H1 (cell line): ENCODE data around the gene GZF1. TPM values are rescaled to one million over a fixed set of nuclear protein-coding genes. Genes with fewer than 3 reads are reported as not detected.
A peak's percentile ranks its signal among the peaks of the same experiment; 100 is the strongest.

Experiments
- CTCF ChIA-PET: fragments of 300-600 bp; sonication (Branson Sonifier 250); formaldehyde crosslinking; loops from one replicate; lab custom pipeline; 2021; ENCODE audit not compliant: partially characterized antibody; lab: Charles Lee
- POLR2A ChIA-PET: fragments of 300-600 bp; sonication (Branson Sonifier 250); formaldehyde crosslinking; loops from one replicate; lab custom pipeline; 2021; ENCODE audit warnings: inconsistent platforms; ENCODE audit not compliant: partially characterized antibody; lab: Charles Lee
- DNase-seq, 2 experiments: peaks; one replicate each; pipeline versions ENCODE4 v3.0.0 to v3.0.0-alpha.2; 2010 to 2022; ENCODE audit warnings: low spot score in 2 of 2, low read depth in 1 of 2, mixed read lengths in 1 of 2
- FAIRE-seq: peaks from 2 replicates; lab custom pipeline; 2011; peaks lifted over from hg19 to GRCh38; lab: Jason Lieb, UNC
- H2AFZ ChIP-seq: 2 replicates; pipeline ENCODE4 v1.8.1; 2012; ENCODE audit warnings: low read length, inconsistent platforms
- H2AK5ac ChIP-seq: 2 replicates; pipeline ENCODE4 v1.6.1; 2013; ENCODE audit warnings: low read depth, low read length
- H2BK120ac ChIP-seq: replicated peaks from 2 replicates; pipeline ENCODE3; 2013; ENCODE audit warnings: low read depth, low read length, inconsistent platforms
- H2BK12ac ChIP-seq: 2 replicates; pipeline ENCODE4 v1.6.1; 2013; ENCODE audit warnings: low read depth, low read length
- H2BK15ac ChIP-seq: 2 replicates; pipeline ENCODE4 v1.6.1; 2013; ENCODE audit warnings: low read length
- H2BK20ac ChIP-seq: 2 replicates; pipeline ENCODE4 v1.6.1; 2013; ENCODE audit warnings: low read length
- H2BK5ac ChIP-seq: 2 replicates; pipeline ENCODE4 v1.6.1; 2013; ENCODE audit warnings: low read depth, low read length
- H3K14ac ChIP-seq: 2 replicates; pipeline ENCODE4 v1.6.1; 2013; ENCODE audit warnings: inconsistent platforms; ENCODE audit not compliant: insufficient read length
- H3K18ac ChIP-seq: 2 replicates; pipeline ENCODE4 v1.6.1; 2013; ENCODE audit warnings: low read length; ENCODE audit errors: extremely low read depth
- H3K23ac ChIP-seq: 2 replicates; pipeline ENCODE4 v1.6.1; 2013; ENCODE audit warnings: inconsistent platforms; ENCODE audit not compliant: insufficient read length
- H3K23me2 ChIP-seq: 2 replicates; pipeline ENCODE4 v1.6.1; 2013; ENCODE audit warnings: low read depth, low read length
- H3K27ac ChIP-seq: 2 replicates; pipeline ENCODE4 v1.6.1; 2011; ENCODE audit warnings: low read depth, low read length, inconsistent platforms
- H3K27me3 ChIP-seq, 4 experiments: replicated peaks in 1 of 4; 1 replicate in 1 of 4; 2 replicates in 3 of 4; pipeline versions ENCODE4 v1.6.1 to v1.8.1; 2011 to 2013; ENCODE audit warnings: low read length in 3 of 4, mild to moderate bottlenecking in 3 of 4, inconsistent platforms in 2 of 4, mixed read lengths in 2 of 4, moderate library complexity in 1 of 4; ENCODE audit not compliant: control insufficient read depth in 3 of 4, insufficient read depth in 3 of 4; ENCODE audit errors: extremely low read depth in 1 of 4
- H3K36me3 ChIP-seq, 4 experiments: 2 replicates each; pipeline versions ENCODE4 v1.6.1 to v1.8.1; 2011 to 2013; ENCODE audit warnings: mild to moderate bottlenecking in 4 of 4, low read length in 3 of 4, moderate library complexity in 2 of 4, control low read depth in 1 of 4, inconsistent platforms in 1 of 4; ENCODE audit not compliant: insufficient read depth in 4 of 4, control insufficient read depth in 2 of 4
- H3K4ac ChIP-seq: replicated peaks from 2 replicates; pipeline ENCODE3; 2013; ENCODE audit warnings: low read length, low read depth, mixed read lengths, inconsistent platforms; ENCODE audit not compliant: insufficient read length
- H3K4me1 ChIP-seq, 4 experiments: replicated peaks in 1 of 4; 1 replicate in 1 of 4; 2 replicates in 3 of 4; pipeline versions ENCODE4 v1.6.1 to v1.8.1; 2011 to 2013; ENCODE audit warnings: low read length in 3 of 4, inconsistent platforms in 2 of 4, mixed read lengths in 1 of 4; ENCODE audit not compliant: insufficient read depth in 4 of 4, control insufficient read depth in 3 of 4
- H3K4me2 ChIP-seq, 2 experiments: 2 replicates each; pipeline versions ENCODE4 v1.6.1 to v1.8.1; 2011 to 2013; ENCODE audit warnings: low read depth in 2 of 2, low read length in 2 of 2, control low read depth in 1 of 2, inconsistent platforms in 1 of 2, mild to moderate bottlenecking in 1 of 2; ENCODE audit not compliant: insufficient read depth in 1 of 2
- H3K4me3 ChIP-seq, 4 experiments: fragments of 200-600, 300-600 bp in 1 of 4; sonication (generic), shearing (Covaris generic), sonication (Bioruptor Twin) in 1 of 4; 2 replicates each; pipeline versions ENCODE4 v1.5.1 to v1.8.1; 2011 to 2016; ENCODE audit warnings: low read length in 4 of 4, low read depth in 3 of 4, control low read depth in 2 of 4, inconsistent platforms in 2 of 4, mild to moderate bottlenecking in 2 of 4, mixed read lengths in 1 of 4, moderate library complexity in 1 of 4; ENCODE audit not compliant: insufficient read depth in 2 of 4; ENCODE audit errors: extremely low read depth in 1 of 4
- H3K56ac ChIP-seq: replicated peaks from 2 replicates; pipeline ENCODE3; 2013; ENCODE audit warnings: low read depth, mild to moderate bottlenecking, mixed read lengths, low read length, inconsistent platforms; ENCODE audit not compliant: insufficient read length
- H3K79me1 ChIP-seq: 2 replicates; pipeline ENCODE4 v1.6.1; 2013; ENCODE audit warnings: low read depth, low read length, control low read depth
- H3K79me2 ChIP-seq, 2 experiments: 2 replicates each; pipeline versions ENCODE4 v1.6.1 to v1.8.1; 2012 to 2013; ENCODE audit warnings: low read length in 2 of 2, mild to moderate bottlenecking in 2 of 2, inconsistent platforms in 1 of 2; ENCODE audit not compliant: insufficient read depth in 2 of 2, control insufficient read depth in 1 of 2
- H3K9ac ChIP-seq, 4 experiments: replicated peaks in 1 of 4; 1 replicate in 1 of 4; 2 replicates in 3 of 4; pipeline versions ENCODE4 v1.6.1 to v1.8.1; 2011 to 2013; ENCODE audit warnings: low read depth in 3 of 4, low read length in 3 of 4, control low read depth in 2 of 4, mild to moderate bottlenecking in 2 of 4, moderate library complexity in 2 of 4, inconsistent platforms in 1 of 4; ENCODE audit errors: extremely low read depth in 1 of 4
- H3K9me3 ChIP-seq, 2 experiments: 2 replicates each; pipeline versions ENCODE4 v1.6.1 to v1.8.1; 2012 to 2013; ENCODE audit warnings: mild to moderate bottlenecking in 2 of 2, moderate library complexity in 2 of 2, control low read depth in 1 of 2, inconsistent platforms in 1 of 2, low read depth in 1 of 2, low read length in 1 of 2, mixed read lengths in 1 of 2; ENCODE audit not compliant: insufficient read depth in 2 of 2
- H4K20me1 ChIP-seq, 2 experiments: replicated peaks in 1 of 2; 2 replicates each; pipeline versions ENCODE3 to v1.8.1; 2011 to 2013; ENCODE audit warnings: inconsistent platforms in 2 of 2, low read length in 2 of 2, mild to moderate bottlenecking in 1 of 2; ENCODE audit not compliant: insufficient read depth in 2 of 2, control insufficient read depth in 1 of 2
- H4K5ac ChIP-seq: 2 replicates; pipeline ENCODE4 v1.6.1; 2013; ENCODE audit warnings: low read length, low read depth, mixed read lengths, inconsistent platforms; ENCODE audit not compliant: insufficient read length
- H4K8ac ChIP-seq: 2 replicates; pipeline ENCODE4 v1.8.0; 2013; ENCODE audit warnings: mild to moderate bottlenecking, moderate library complexity, low read length, inconsistent platforms; ENCODE audit not compliant: insufficient read depth; ENCODE audit errors: extremely low read depth
- H4K91ac ChIP-seq: replicated peaks from 2 replicates; pipeline ENCODE3; 2013; ENCODE audit warnings: low read length, mixed read lengths, inconsistent platforms; ENCODE audit not compliant: insufficient read length
- ASH2L ChIP-seq: fragments of 200-600, 300-600 bp; sonication (generic); IDR thresholded peaks from one replicate; pipeline ENCODE4 v1.7.1; 2017; ENCODE audit warnings: low read length
- CREB1 ChIP-seq: IDR thresholded peaks from 2 replicates; pipeline ENCODE4 v1.6.1; 2012; ENCODE audit warnings: inconsistent platforms
- EGR1 ChIP-seq: IDR thresholded peaks from 2 replicates; pipeline ENCODE4 v1.6.1; 2011; ENCODE audit warnings: low read depth, low read length, borderline replicate concordance
- NANOG ChIP-seq: IDR thresholded peaks from 2 replicates; pipeline ENCODE4 v1.6.1; 2011; ENCODE audit warnings: low read length, low read depth, mild to moderate bottlenecking, inconsistent platforms; ENCODE audit not compliant: insufficient read depth, poor library complexity, severe bottlenecking
- SRF ChIP-seq: IDR thresholded peaks from 2 replicates; pipeline ENCODE4 v1.6.1; 2011; ENCODE audit warnings: mild to moderate bottlenecking, low read depth, low read length, moderate library complexity
- TBP ChIP-seq: IDR thresholded peaks from 2 replicates; pipeline ENCODE4 v1.6.1; 2011; ENCODE audit warnings: low read depth, low read length, improper control_type of control experiment
- YY1 ChIP-seq: IDR thresholded peaks from 2 replicates; pipeline ENCODE4 v1.6.1; 2011; ENCODE audit warnings: low read depth, mild to moderate bottlenecking, low read length
- WGBS, 2 experiments: shearing (Covaris generic) in 1 of 2; methylation state at CpG; one replicate each; pipeline versions ENCODE4 v1.1.6 to v1.1.7; 2013 to 2015; ENCODE audit warnings: low lambda C conversion rate in 2 of 2, mixed read lengths in 2 of 2, inconsistent platforms in 1 of 2, low coverage in 1 of 2, missing lambda C conversion rate in 1 of 2; ENCODE audit not compliant: insufficient replicate concordance in 2 of 2, insufficient coverage in 1 of 2, insufficient read length in 1 of 2; ENCODE audit errors: extremely low coverage in 1 of 2, missing lambda C conversion rate in 1 of 2; 5-methylcytosine and 5-hydroxymethylcytosine counted together
- long read RNA-seq, 2 experiments: library from RNA in 1 of 2; library from capped mRNA in 1 of 2; stranded (forward); transcript quantifications; one replicate each; pipeline ENCODE4 v2.0.0, GENCODE V29; 2021; ENCODE audit warnings: inconsistent platforms in 1 of 2
- polyA minus RNA-seq, 3 experiments: library from RNA; depleted of rRNA, polyadenylated mRNA; stranded (reverse); fragments of >200 nt; gene quantifications; 1 replicate in 2 of 3; 2 replicates in 1 of 3; pipeline ENCODE4 v1.2.3, GENCODE V29; 2011
- polyA plus RNA-seq, 7 experiments: library from polyadenylated mRNA; depleted of rRNA in 3 of 7; stranded (reverse) in 5 of 7; unstranded in 2 of 7; fragments of >200 nt in 5 of 7; fragments of 200-250 nt in 2 of 7; gene quantifications; 1 replicate in 5 of 7; 2 replicates in 1 of 7; 4 replicates in 1 of 7; pipeline versions ENCODE4 v1.2.1 to v1.2.3, GENCODE V29; 2011 to 2013; ENCODE audit warnings: missing spikeins in 2 of 7, mixed read lengths in 2 of 7
- total RNA-seq: library from RNA; stranded (reverse); fragmentation: NEBNext Ultra II Directional; extraction: Animal tissue kit (Norgen Biotek cat#: 25700); gene quantifications from 2 replicates; pipeline ENCODE4 v1.2.1, GENCODE V29; 2021
- TF ChIP-seq, protein P1 (sequence below): IDR thresholded peaks from 2 replicates; pipeline ENCODE4 v1.6.1; 2011; ENCODE audit warnings: low read depth, mild to moderate bottlenecking, low read length; ENCODE audit not compliant: insufficient read depth

GZF1 gene
- total RNA-seq (11.9 and 14.5 TPM in 2 replicates), polyA plus RNA-seq (2011; rRNA removed) (8.2 and 16.2 TPM in 2 replicates), polyA minus RNA-seq (2011; rRNA and poly(A)+ RNA removed) (56.7 and 63.7 TPM in 2 replicates)
- polyA plus RNA-seq (2011; cell fraction: cytosol; rRNA removed) = 15.2 TPM
- 51.0 TPM for polyA plus RNA-seq (2011; cell fraction: nucleus; rRNA removed)
- polyA plus RNA-seq (2012, experiment 1 of 2) = 7.7 to 14.7 TPM (median 10.5 TPM) in 4 replicates
- polyA plus RNA-seq (2012, experiment 2 of 2) = 1.1 TPM
- 4.6 TPM for polyA plus RNA-seq (2013, experiment 1 of 2)
- 4.8 TPM for polyA plus RNA-seq (2013, experiment 2 of 2)
- polyA minus RNA-seq (2011; cell fraction: cytosol; rRNA and poly(A)+ RNA removed) = 13.9 TPM
- polyA minus RNA-seq (2011; cell fraction: nucleus; rRNA and poly(A)+ RNA removed) = 40.3 TPM
- long read RNA-seq, experiment 1, full-length matches to known transcripts = 3 of 9 reads
- long read RNA-seq, experiment 1, partial matches to known transcripts = 1 of 9 reads
- long read RNA-seq, experiment 1, other reads (novel, unspliced or antisense) = 5 of 9 reads
- long read RNA-seq, experiment 2 = 0 reads

DNA sequence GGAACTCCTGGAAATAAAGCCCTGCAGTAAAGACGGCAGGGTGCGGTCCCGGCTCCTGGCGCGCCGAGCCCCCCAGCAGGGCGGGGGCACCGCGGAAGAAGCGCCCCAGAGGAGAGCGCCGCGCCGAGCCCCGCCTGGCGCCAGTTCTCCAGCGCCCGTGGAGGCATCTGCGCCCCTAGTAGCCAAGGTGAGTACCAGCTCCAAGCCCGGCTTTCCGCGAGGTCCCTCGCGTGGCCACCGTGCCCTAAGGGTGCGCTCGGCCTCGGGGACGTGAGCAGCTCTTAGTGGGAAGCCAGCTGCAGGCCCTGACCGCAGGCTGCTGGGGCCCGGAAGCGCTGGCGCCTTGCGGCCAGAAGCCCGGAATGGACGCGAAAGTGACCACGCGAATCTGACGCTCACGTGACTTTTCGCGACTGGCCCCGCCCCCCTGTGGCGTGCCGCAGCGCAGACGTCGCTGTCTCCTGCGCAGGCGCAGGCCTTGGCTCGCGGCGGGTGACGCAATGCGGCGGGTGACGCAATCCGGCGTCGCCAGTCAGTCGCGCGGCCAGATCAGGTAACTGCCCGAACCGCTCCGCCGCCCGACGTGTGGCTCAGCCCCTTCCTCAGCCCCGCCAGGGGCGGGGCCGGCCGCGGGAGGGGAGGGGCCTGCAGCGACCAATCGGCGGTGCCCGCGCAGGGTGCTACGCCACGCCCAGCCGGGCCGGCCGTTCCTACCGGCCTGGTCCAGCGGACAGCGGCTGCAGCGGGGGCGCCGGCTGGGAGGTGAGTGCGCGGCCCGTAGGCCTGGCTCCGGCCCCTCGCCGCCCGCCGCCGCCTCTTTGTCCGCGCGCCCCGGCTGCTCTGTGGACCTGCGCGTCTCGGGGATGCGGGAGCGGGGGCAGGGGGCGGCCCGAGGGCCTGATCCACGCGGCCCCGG is at the start of gene GZF1:
TSS of gene GZF1 (plus strand) at position 707 of the 916 bp plus-strand sequence. CDS start 2,202 bp downstream, outside the sequence.
- Histone ChIP-seq H2AFZ (no peak within 1 kb of the TSS), H3K4me3 (peak within 1 kb of the TSS; percentile 72 to 91 (median 82)), H3K4ac (peak within 1 kb of the TSS; percentile 76), H4K5ac (peak within 1 kb of the TSS; percentile 94), H2AK5ac (no peak within 1 kb of the TSS), H2BK15ac (no peak within 1 kb of the TSS), H3K9ac (peak within 1 kb of the TSS; percentile 81 to 90 (median 88)), H2BK20ac (no peak within 1 kb of the TSS), H4K91ac (peak within 1 kb of the TSS; percentile 86), H3K79me1 (peaks cover 10% of the 10 kb centered on the region), H3K79me2 (peaks cover 0 to 41% of the 10 kb centered on the region in 2 experiments; a peak in 3 of 4 replicates), H2BK5ac (peak within 1 kb of the TSS; percentile 84), H4K8ac (peak within 1 kb of the TSS; percentile 95), H3K27me3 (no peaks in the 10 kb centered on the region), H3K23ac (no peak within 1 kb of the TSS), H3K4me1 (peaks cover 2 to 12% (median 6%) of the 10 kb centered on the region in 4 experiments; a peak in 6 of 7 replicates), H2BK120ac (no peak within 1 kb of the TSS), H3K27ac (peak within 1 kb of the TSS; percentile 91), H3K18ac (peak within 1 kb of the TSS; percentile 19), H4K20me1 (peaks cover 10 to 17% of the 10 kb centered on the region in 2 experiments), H3K14ac (no peak within 1 kb of the TSS), H2BK12ac (no peak within 1 kb of the TSS; the same call in 1 of the 2 replicates), H3K56ac (peak within 1 kb of the TSS; percentile 67), H3K4me2 (peak within 1 kb of the TSS; percentile 80 to 95), H3K23me2 (peaks cover 15% of the 10 kb centered on the region; the same call in 1 of the 2 replicates), H3K36me3 (peaks cover 4 to 11% (median 7%) of the 10 kb centered on the region in 4 experiments; a peak in 4 of 8 replicates), H3K9me3 (no peaks in the 10 kb centered on the region)
- ChIA-PET POLR2A (interaction anchor here (0.8 to 1.6 kb wide), 3 partner anchors 9 to 11 kb away, joined by 3 read pairs; partner anchors contain the start of gene NXT1), CTCF (no interaction called here)
- FAIRE-seq (no peak), DNase-seq (peak; percentile 95 to 99)
- 3% methylated on average over 55 of the region's 114 CpGs; no CpG with 5 or more reads in 1 of the 2 experiments for WGBS, 2 experiments
- TF ChIP-seq, protein P1, sequence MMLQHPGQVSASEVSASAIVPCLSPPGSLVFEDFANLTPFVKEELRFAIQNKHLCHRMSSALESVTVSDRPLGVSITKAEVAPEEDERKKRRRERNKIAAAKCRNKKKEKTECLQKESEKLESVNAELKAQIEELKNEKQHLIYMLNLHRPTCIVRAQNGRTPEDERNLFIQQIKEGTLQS = peak; percentile 99
- TF ChIP-seq NANOG (no peak), YY1 (no peak; the same call in 1 of the 2 replicates), CREB1 (peak; percentile 99), SRF (peak; percentile 60; the same call in 1 of the 2 replicates), ASH2L (peak; percentile 51), TBP (peak; percentile 70), EGR1 (no peak)
